ENCODE data around the gene TNFRSF13B. TPM values are rescaled to one million over a fixed set of nuclear protein-coding genes. Genes with fewer than 3 reads are reported as not detected.

Gene TNFRSF13B
- total and polyA plus RNA-seq, 10 of the 15 experiments (the other 5 are each of a cell fraction or from before 2014, with no cell fraction given): 15.5 to 231 (median 119) TPM

DNA sequence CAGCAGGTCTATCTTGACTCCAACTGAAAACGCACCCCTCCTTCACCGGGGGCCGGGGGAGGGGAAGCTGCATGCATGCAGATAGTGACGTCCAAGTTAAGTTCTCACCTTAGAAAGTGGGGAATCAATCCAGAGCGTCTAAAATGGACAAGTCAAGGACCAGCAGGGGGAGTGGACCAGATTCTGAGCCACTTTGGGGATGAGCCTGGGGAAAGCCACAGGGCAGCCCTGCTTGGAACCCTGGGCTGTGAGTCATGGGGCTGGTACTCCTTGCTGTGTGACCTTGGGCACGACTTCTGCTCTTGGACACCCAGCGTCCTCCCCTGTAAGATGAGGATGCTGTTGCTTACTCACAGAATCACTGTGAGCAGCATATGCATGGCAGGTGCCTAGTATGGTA, 9.1 kb downstream of the TNFRSF13B start:
- no peak overlapping the region for H3K9ac ChIP-seq (ENCODE audit: control insufficient read depth, insufficient read depth, low read length)
- no peaks in the 10 kb centered on the region for H4K20me1 ChIP-seq (ENCODE audit: control insufficient read depth, insufficient read depth)
- H3K9me3 ChIP-seq (replicated peaks; ENCODE audit: control insufficient read depth, insufficient read depth, low read length): peaks cover 33% of the 10 kb centered on the region
- ATAC-seq (no peak), FAIRE-seq (no peak), DNase-seq (ENCODE audit: low read depth, low spot score) (no peak)
- WGBS (ENCODE audit: insufficient coverage, insufficient replicate concordance, low lambda C conversion rate, missing lambda C conversion rate): 20% methylated on average over 7 of the region's 7 CpGs
- H3K27ac ChIP-seq (ENCODE audit: control insufficient read depth, insufficient read depth): peak overlapping the region; percentile 92
- BruUV-seq (replicated peaks): no TSS peak
- POLR2A ChIA-PET: interaction anchor here (1.6 to 19.7 kb wide), 2 partner anchors 9 to 21 kb away, joined by 4 to 656 read pairs; no protein-coding TSS in a partner anchor
- H3K36me3 ChIP-seq (ENCODE audit: control insufficient read depth in 2 of 2, insufficient read depth in 2 of 2, low read length in 1 of 2): peaks cover 10 to 20% of the 10 kb centered on the region in 2 experiments
- 0 out of 2 replicates have a peak overlapping the region, but pooled peaks have one; percentile 0 for H3K4me3 ChIP-seq
- H3K27me3 ChIP-seq (replicated peaks in 1 of 2; ENCODE audit: control insufficient read depth in 2 of 2, insufficient read depth in 2 of 2, low read length in 1 of 2): no peaks in the 10 kb centered on the region
- RAD21 ChIA-PET (ENCODE audit: unreplicated experiment): interaction anchor here (30.7 kb wide), 1 partner anchor 22 kb away, joined by 913 read pairs; no protein-coding TSS in a partner anchor
- CTCF ChIA-PET: interaction anchor here (0.9 to 19.5 kb wide), 4 partner anchors 13 to 46 kb away, joined by 3 to 361 read pairs (median 38); no protein-coding TSS in a partner anchor
- SMC1A ChIA-PET (ENCODE audit: uncharacterized antibody, unreplicated experiment): interaction anchor here (21.4 kb wide), 1 partner anchor 21 kb away, joined by 812 read pairs; no protein-coding TSS in a partner anchor
- peak overlapping the region; percentile 31 for H3K4me2 ChIP-seq (ENCODE audit: control insufficient read depth, insufficient read depth)
- in situ Hi-C loops (cut with MboI) (no loop called here), intact Hi-C loops (cut with micrococcal nuclease; ENCODE audit: unreplicated experiment) (no loop called here)
- H2AFZ ChIP-seq (ENCODE audit: control insufficient read depth, low read depth, low read length): no peak overlapping the region
- H3K79me2 ChIP-seq (ENCODE audit: control insufficient read depth, insufficient read depth, low read length): peaks cover 97% of the 10 kb centered on the region
- TF ChIP-seq POLR2A (IDR thresholded peaks at IDR 0.05; ENCODE audit: low read depth, low read length) (0 out of 2 replicates have a peak, but pooled peaks have one; percentile 24), CBX5 (IDR thresholded peaks at IDR 0.05; ENCODE audit: low read depth) (0 out of 2 replicates have a peak, but pooled peaks have one; percentile 35), RUNX3 (IDR thresholded peaks at IDR 0.05; ENCODE audit: low read length) (no peak), NFXL1 (IDR thresholded peaks at IDR 0.05; ENCODE audit: borderline replicate concordance) (no peak), RFX5 (IDR thresholded peaks at IDR 0.05; ENCODE audit: low read depth, low read length) (no peak), EP300 (IDR thresholded peaks at IDR 0.05; ENCODE audit: borderline replicate concordance in 1 of 2, control insufficient read depth in 1 of 2, low read depth in 2 of 2, low read length in 2 of 2) (no peak)
- TF ChIP-seq, protein P1, sequence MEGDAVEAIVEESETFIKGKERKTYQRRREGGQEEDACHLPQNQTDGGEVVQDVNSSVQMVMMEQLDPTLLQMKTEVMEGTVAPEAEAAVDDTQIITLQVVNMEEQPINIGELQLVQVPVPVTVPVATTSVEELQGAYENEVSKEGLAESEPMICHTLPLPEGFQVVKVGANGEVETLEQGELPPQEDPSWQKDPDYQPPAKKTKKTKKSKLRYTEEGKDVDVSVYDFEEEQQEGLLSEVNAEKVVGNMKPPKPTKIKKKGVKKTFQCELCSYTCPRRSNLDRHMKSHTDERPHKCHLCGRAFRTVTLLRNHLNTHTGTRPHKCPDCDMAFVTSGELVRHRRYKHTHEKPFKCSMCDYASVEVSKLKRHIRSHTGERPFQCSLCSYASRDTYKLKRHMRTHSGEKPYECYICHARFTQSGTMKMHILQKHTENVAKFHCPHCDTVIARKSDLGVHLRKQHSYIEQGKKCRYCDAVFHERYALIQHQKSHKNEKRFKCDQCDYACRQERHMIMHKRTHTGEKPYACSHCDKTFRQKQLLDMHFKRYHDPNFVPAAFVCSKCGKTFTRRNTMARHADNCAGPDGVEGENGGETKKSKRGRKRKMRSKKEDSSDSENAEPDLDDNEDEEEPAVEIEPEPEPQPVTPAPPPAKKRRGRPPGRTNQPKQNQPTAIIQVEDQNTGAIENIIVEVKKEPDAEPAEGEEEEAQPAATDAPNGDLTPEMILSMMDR (IDR thresholded peaks at IDR 0.05 in 2 of 3, conservative IDR thresholded peaks at IDR 0.05 in 1 of 3; ENCODE audit: control insufficient read depth in 2 of 3, extremely low read depth in 1 of 3, insufficient read depth in 1 of 3, low read depth in 3 of 3, low read length in 3 of 3): peak in 1 of 3 experiments; percentile 17; a peak in 1 of 6 replicates
- TF ChIP-seq, protein P2, sequence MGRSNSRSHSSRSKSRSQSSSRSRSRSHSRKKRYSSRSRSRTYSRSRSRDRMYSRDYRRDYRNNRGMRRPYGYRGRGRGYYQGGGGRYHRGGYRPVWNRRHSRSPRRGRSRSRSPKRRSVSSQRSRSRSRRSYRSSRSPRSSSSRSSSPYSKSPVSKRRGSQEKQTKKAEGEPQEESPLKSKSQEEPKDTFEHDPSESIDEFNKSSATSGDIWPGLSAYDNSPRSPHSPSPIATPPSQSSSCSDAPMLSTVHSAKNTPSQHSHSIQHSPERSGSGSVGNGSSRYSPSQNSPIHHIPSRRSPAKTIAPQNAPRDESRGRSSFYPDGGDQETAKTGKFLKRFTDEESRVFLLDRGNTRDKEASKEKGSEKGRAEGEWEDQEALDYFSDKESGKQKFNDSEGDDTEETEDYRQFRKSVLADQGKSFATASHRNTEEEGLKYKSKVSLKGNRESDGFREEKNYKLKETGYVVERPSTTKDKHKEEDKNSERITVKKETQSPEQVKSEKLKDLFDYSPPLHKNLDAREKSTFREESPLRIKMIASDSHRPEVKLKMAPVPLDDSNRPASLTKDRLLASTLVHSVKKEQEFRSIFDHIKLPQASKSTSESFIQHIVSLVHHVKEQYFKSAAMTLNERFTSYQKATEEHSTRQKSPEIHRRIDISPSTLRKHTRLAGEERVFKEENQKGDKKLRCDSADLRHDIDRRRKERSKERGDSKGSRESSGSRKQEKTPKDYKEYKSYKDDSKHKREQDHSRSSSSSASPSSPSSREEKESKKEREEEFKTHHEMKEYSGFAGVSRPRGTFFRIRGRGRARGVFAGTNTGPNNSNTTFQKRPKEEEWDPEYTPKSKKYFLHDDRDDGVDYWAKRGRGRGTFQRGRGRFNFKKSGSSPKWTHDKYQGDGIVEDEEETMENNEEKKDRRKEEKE (IDR thresholded peaks at IDR 0.05): no peak
- H3K4me1 ChIP-seq (ENCODE audit: control insufficient read depth, insufficient read depth, low read length): peaks cover 54% of the 10 kb centered on the region
